Endothelial cell of umbilical vein (primary cell): ENCODE measurements around the gene KLHL24.

ENCODE experiments used
- EZH2 ChIP-seq: IDR thresholded peaks from 2 replicates; pipeline ENCODE4 v1.6.1; 2012; ENCODE audit warnings: borderline replicate concordance, low read depth, mild to moderate bottlenecking, moderate library complexity, low read length, inconsistent platforms; ENCODE audit not compliant: severe bottlenecking
- FOS ChIP-seq: IDR thresholded peaks from 2 replicates; pipeline ENCODE4 v1.6.1; 2011; ENCODE audit warnings: mild to moderate bottlenecking, low read length, moderate library complexity, borderline replicate concordance; ENCODE audit not compliant: insufficient read depth
- GATA2 ChIP-seq: IDR thresholded peaks from 2 replicates; pipeline ENCODE4 v1.7.0; 2011; ENCODE audit warnings: low read depth, mild to moderate bottlenecking, moderate library complexity, mixed read lengths, low read length; ENCODE audit not compliant: insufficient read length, insufficient read depth
- JUN ChIP-seq: IDR thresholded peaks from 2 replicates; pipeline ENCODE4 v1.6.1; 2011; ENCODE audit warnings: borderline replicate concordance, low read depth; ENCODE audit not compliant: insufficient read length, insufficient read depth
- MYC ChIP-seq: IDR thresholded peaks from one replicate; pipeline ENCODE4 v1.6.1; 2011; ENCODE audit warnings: mild to moderate bottlenecking, low read depth, low read length
- POLR2A ChIP-seq: IDR thresholded peaks from 2 replicates; pipeline ENCODE4 v1.6.1; 2012; ENCODE audit warnings: low read depth, mild to moderate bottlenecking, control low read depth, low read length
- POLR2AphosphoS5 ChIP-seq: IDR thresholded peaks from 2 replicates; pipeline ENCODE4 v1.6.1; 2012; ENCODE audit warnings: low read depth, mild to moderate bottlenecking, control low read depth, low read length, moderate library complexity; ENCODE audit not compliant: insufficient read depth
- TF ChIP-seq, protein P1 (sequence below), 2 donors: IDR thresholded peaks; 1 replicate in 1 of 2; 2 replicates in 1 of 2; pipeline ENCODE4 v1.5.1; 2011; ENCODE audit warnings: low read length in 2 of 2, mild to moderate bottlenecking in 2 of 2, moderate library complexity in 2 of 2, control low read depth in 1 of 2, inconsistent platforms in 1 of 2, low read depth in 1 of 2; ENCODE audit not compliant: insufficient read depth in 1 of 2; ENCODE audit errors: extremely low read depth in 1 of 2
- TF ChIP-seq, protein P2 (sequence below): IDR thresholded peaks from 2 replicates; pipeline ENCODE4 v1.6.1; 2011; ENCODE audit not compliant: insufficient read depth, insufficient read length

DNA sequence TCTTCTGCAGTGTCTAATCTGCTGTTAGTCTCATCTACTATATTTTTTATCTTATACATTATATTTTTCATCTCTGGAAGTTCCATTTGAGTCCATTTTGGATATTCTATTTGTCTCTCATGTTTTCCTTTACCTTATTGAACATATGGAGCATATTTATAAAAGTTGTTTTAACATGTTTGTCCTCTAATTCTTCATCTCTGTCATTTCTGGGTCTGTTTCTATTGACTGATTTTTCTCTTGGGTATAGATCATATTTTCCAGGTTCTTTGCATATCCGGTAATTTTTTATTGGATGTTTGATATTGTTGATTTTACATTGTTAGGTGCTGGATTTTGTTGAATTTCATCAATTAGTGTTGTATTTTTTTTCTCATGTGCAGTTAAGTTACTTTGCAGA is 37.5 kb upstream of the KLHL24 start:
- TF ChIP-seq, protein P1, sequence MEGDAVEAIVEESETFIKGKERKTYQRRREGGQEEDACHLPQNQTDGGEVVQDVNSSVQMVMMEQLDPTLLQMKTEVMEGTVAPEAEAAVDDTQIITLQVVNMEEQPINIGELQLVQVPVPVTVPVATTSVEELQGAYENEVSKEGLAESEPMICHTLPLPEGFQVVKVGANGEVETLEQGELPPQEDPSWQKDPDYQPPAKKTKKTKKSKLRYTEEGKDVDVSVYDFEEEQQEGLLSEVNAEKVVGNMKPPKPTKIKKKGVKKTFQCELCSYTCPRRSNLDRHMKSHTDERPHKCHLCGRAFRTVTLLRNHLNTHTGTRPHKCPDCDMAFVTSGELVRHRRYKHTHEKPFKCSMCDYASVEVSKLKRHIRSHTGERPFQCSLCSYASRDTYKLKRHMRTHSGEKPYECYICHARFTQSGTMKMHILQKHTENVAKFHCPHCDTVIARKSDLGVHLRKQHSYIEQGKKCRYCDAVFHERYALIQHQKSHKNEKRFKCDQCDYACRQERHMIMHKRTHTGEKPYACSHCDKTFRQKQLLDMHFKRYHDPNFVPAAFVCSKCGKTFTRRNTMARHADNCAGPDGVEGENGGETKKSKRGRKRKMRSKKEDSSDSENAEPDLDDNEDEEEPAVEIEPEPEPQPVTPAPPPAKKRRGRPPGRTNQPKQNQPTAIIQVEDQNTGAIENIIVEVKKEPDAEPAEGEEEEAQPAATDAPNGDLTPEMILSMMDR (IDR thresholded peaks at IDR 0.05; ENCODE audit: extremely low read depth in 1 of 2, insufficient read depth in 1 of 2, low read depth in 1 of 2, low read length in 2 of 2) = no peak
- TF ChIP-seq POLR2A (no peak), EZH2 (no peak), GATA2 (no peak), FOS (no peak), POLR2AphosphoS5 (no peak), JUN (no peak), MYC (no peak)
- TF ChIP-seq, protein P2, sequence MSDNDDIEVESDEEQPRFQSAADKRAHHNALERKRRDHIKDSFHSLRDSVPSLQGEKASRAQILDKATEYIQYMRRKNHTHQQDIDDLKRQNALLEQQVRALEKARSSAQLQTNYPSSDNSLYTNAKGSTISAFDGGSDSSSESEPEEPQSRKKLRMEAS = no peak
